Activated T-helper 17 cell treated with anti-CD3 and anti-CD28 coated beads, Interleukin-2, amount 50 U/mL, for 72 hours (primary cell): ENCODE data around the gene PHC2. TPM values are rescaled to one million over a fixed set of nuclear protein-coding genes. Genes with fewer than 3 reads are reported as not detected.

Source experiments
- ATAC-seq: fragments of 150-1000 bp; cut with Tn5 transposase; replicated peaks from 2 replicates; pipeline ENCODE4 v1.10.0; 2021; ENCODE audit warnings: mild to moderate bottlenecking, moderate library complexity
- H3K27ac Mint-ChIP-seq: one replicate; pipeline ENCODE4 v1.8.0; 2022; ENCODE audit warnings: mixed read lengths
- H3K27me3 Mint-ChIP-seq: one replicate; pipeline ENCODE4 v1.8.0; 2022; ENCODE audit warnings: mixed read lengths
- H3K36me3 Mint-ChIP-seq: one replicate; pipeline ENCODE4 v1.8.0; 2022; ENCODE audit warnings: low read depth, mild to moderate bottlenecking, mixed read lengths
- H3K4me1 Mint-ChIP-seq: one replicate; pipeline ENCODE4 v1.8.0; 2022; ENCODE audit warnings: mixed read lengths
- H3K4me3 Mint-ChIP-seq: one replicate; pipeline ENCODE4 v1.8.0; 2022; ENCODE audit warnings: mild to moderate bottlenecking, mixed read lengths
- H3K9me3 Mint-ChIP-seq: one replicate; pipeline ENCODE4 v1.8.0; 2022; ENCODE audit warnings: mixed read lengths
- total RNA-seq, 2 donors: library from RNA; stranded (reverse); gene quantifications; one replicate each; pipeline ENCODE4 v1.2.3, GENCODE V29; 2022

The PHC2 gene
- total RNA-seq = 10 to 100 TPM; 21.4 to 27.3 TPM

DNA sequence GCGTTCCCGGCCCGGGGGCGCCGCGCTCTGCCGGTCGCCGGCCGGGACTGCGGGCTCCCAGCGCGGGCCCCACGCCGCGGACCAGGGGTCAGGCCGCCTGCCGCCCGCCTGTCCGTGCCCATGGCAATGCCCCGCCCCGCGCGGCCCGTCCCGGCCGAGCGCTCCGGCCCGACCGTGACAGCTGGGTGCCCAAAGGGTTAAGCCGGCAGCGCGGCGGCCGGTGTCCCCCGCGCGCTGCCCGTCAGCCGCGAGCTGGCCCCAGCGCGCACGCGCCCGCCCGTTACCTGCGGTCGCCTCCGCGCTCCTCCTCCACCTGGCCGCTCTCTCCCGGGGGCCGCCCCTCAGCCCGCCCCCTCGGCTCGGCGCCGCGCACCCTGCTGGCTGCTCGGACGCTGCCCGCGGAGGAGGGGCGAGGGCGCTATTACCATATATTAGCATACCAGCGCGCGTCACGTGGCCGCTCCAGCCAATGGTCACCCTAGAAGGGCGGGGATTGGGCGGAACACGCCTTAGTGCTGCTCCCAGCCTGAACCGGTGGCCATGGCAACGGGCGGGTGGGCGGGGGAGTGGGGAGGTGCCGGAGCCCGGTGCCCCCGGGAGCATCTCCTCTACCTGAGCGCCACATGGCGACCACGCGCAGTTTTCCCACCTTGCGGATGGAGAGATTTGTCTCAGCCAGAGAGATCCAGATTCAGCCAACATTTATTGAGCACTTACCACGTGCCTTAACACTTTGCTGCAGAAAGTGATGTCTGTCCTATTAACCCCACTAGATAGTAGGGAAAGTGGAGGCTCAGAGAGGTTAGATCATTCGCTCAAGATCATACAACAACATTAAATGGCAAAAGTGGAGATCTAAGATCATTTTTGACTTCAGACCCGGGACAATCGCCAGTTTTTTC, at the start of gene PHC2:
TSS of gene PHC2 (minus strand) at position 404 of the 902 bp plus-strand sequence. CDS start 55,556 bp downstream, outside the sequence.
- Mint-ChIP-seq H3K4me3 (peak within 1 kb of the TSS; percentile 54), H3K4me1 (peaks cover 3% of the 10 kb centered on the region), H3K36me3 (no peaks in the 10 kb centered on the region), H3K27ac (no peak within 1 kb of the TSS), H3K27me3 (no peaks in the 10 kb centered on the region), H3K9me3 (no peaks in the 10 kb centered on the region)
- ATAC-seq = peak; percentile 97

DNA sequence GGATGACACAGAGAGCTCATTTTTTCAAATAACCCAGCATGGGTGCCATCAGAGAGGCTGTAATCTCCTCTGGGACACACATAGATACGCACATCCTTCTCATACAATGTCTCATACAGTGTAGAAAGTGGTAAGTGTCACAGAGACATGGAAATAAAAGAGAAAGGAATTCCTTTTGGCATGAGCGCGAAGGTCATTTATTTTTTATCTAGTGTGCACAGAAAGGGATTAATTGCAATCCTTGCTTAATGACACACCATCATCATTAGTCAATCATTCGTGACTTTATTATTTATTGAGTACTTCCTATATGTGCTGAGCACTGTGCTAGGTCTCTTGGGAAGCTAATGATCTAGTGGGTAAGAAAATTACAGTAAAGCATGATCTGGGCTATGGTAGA, 46.6 kb upstream of the PHC2 start:
- Mint-ChIP-seq H3K4me3 (no peak overlapping the region), H3K36me3 (peaks cover 14% of the 10 kb centered on the region), H3K27ac (no peak overlapping the region), H3K27me3 (no peaks in the 10 kb centered on the region), H3K4me1 (peaks cover 20% of the 10 kb centered on the region), H3K9me3 (no peaks in the 10 kb centered on the region)
- no peak for ATAC-seq

- no peaks in the 10 kb centered on the region for H3K9me3 Mint-ChIP-seq
- no peaks in the 10 kb centered on the region for H3K27me3 Mint-ChIP-seq
- no peak for ATAC-seq
- peak overlapping the region; percentile 83 for H3K27ac Mint-ChIP-seq
- H3K36me3 Mint-ChIP-seq = no peaks in the 10 kb centered on the region
- peak overlapping the region; percentile 86 for H3K4me3 Mint-ChIP-seq
- H3K4me1 Mint-ChIP-seq = peaks cover 30% of the 10 kb centered on the region
These were observed 43.0 kb upstream of the PHC2 start for GRCh38 chr1:33473900-33474299.

GRCh38 chr1:33472269-33472980, 41.5 kb upstream of the PHC2 start, which contains the start of gene ZSCAN20:
Gene ZSCAN20 (plus strand): TSS chr1:33472645. CDS start chr1:33479289, 6,644 bp downstream.
- peak; percentile 97 for ATAC-seq
- Mint-ChIP-seq H3K4me3 (peak within 1 kb of the TSS; percentile 86), H3K36me3 (no peaks in the 10 kb centered on the region), H3K27ac (peak within 1 kb of the TSS; percentile 83), H3K4me1 (peaks cover 24% of the 10 kb centered on the region), H3K27me3 (no peaks in the 10 kb centered on the region), H3K9me3 (no peaks in the 10 kb centered on the region)

DNA sequence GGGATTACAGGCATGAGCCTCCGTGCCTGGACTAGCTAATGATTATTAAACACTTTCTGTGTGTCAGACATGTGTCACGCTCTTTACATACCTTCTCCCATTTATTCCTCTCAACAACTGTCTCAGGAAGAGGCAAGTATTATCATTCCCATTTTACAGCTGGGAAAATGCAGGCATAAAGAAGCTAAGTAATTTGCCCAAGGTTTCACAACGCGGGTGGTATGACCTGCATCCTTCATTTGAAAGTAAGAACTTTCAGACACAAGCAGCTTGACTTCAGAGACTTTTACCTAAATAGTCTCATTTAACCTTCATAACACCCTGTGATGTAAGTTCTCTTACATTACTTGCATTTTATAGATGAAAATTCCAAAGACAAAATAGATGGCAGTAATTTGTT, 40.5 kb upstream of the PHC2 start:
- H3K9me3 Mint-ChIP-seq = no peaks in the 10 kb centered on the region
- peak overlapping the region; percentile 86 for H3K4me3 Mint-ChIP-seq
- H3K36me3 Mint-ChIP-seq = no peaks in the 10 kb centered on the region
- H3K4me1 Mint-ChIP-seq = peaks cover 21% of the 10 kb centered on the region
- H3K27ac Mint-ChIP-seq = peak overlapping the region; percentile 83
- H3K27me3 Mint-ChIP-seq = no peaks in the 10 kb centered on the region
- ATAC-seq = no peak

DNA sequence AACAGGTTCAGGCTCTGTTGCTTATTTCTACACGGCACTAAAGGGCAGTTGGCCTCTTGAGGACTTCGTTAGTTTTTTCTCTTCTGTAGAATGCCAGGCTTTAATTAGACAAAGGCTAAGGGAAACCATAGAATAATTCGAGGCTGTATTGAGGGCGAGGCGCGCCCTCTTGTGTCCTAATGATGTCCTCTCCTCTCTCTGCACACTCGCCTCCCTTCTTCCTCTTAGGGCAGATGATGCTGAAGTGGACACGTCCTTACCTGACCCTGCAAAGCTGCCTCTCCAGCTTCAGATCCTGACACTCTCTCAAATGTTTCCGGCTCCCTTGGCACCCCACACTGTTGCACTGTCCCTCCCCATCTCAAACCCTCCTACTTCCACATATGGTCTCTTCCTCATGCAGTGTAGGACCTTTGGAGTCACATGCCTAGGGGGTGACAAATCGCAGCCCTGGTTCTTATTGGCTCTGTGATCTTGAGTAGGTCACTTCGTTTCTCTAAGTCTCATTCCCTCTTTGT, 39.7 kb upstream of the PHC2 start:
- Mint-ChIP-seq H3K27me3 (no peaks in the 10 kb centered on the region), H3K27ac (no peak overlapping the region), H3K4me3 (peak overlapping the region; percentile 40), H3K36me3 (no peaks in the 10 kb centered on the region), H3K4me1 (peaks cover 21% of the 10 kb centered on the region), H3K9me3 (no peaks in the 10 kb centered on the region)
- ATAC-seq = peak; percentile 57

GRCh38 chr1:33469691-33470090, 38.8 kb upstream of the PHC2 start:
- Mint-ChIP-seq H3K9me3 (no peaks in the 10 kb centered on the region), H3K27me3 (no peaks in the 10 kb centered on the region), H3K4me1 (peaks cover 21% of the 10 kb centered on the region), H3K36me3 (no peaks in the 10 kb centered on the region), H3K4me3 (no peak overlapping the region), H3K27ac (no peak overlapping the region)
- ATAC-seq = no peak

GRCh38 chr1:33468967-33469366, 38.1 kb upstream of the PHC2 start:
- H3K27ac Mint-ChIP-seq = no peak overlapping the region
- H3K27me3 Mint-ChIP-seq = no peaks in the 10 kb centered on the region
- no peaks in the 10 kb centered on the region for H3K9me3 Mint-ChIP-seq
- H3K4me3 Mint-ChIP-seq = no peak overlapping the region
- no peaks in the 10 kb centered on the region for H3K36me3 Mint-ChIP-seq
- no peak for ATAC-seq
- H3K4me1 Mint-ChIP-seq = peaks cover 21% of the 10 kb centered on the region

GRCh38 chr1:33468531-33468930, 37.6 kb upstream of the PHC2 start:
- Mint-ChIP-seq H3K27me3 (no peaks in the 10 kb centered on the region), H3K4me1 (peaks cover 18% of the 10 kb centered on the region), H3K36me3 (no peaks in the 10 kb centered on the region), H3K27ac (no peak overlapping the region), H3K9me3 (no peaks in the 10 kb centered on the region), H3K4me3 (no peak overlapping the region)
- ATAC-seq = no peak

DNA sequence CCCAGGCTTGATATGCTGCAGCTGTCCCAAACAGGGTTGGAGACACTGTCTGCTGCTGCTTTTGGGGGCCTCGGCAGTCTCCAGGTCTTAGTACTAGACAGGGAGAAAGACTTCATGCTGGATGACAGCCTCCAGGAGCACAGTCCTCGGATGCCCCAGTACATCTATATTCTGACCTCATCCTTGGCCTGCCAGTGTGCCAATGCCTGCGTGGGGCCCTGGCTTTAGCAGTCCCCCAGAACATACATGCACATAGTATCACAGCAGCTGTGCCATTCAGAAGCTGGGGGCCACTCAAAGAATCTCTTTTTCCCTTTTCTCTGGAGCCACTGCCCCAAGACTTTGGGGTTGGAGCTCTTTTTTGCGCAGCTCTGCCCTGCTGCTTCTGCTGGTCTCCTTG, 37.1 kb upstream of the PHC2 start:
- Mint-ChIP-seq H3K4me3 (no peak overlapping the region), H3K4me1 (peaks cover 13% of the 10 kb centered on the region), H3K27me3 (no peaks in the 10 kb centered on the region), H3K9me3 (no peaks in the 10 kb centered on the region), H3K36me3 (no peaks in the 10 kb centered on the region), H3K27ac (no peak overlapping the region)
- no peak for ATAC-seq

- H3K27ac Mint-ChIP-seq = no peak overlapping the region
- no peaks in the 10 kb centered on the region for H3K36me3 Mint-ChIP-seq
- no peak overlapping the region for H3K4me3 Mint-ChIP-seq
- no peak for ATAC-seq
- H3K27me3 Mint-ChIP-seq = no peaks in the 10 kb centered on the region
- no peaks in the 10 kb centered on the region for H3K9me3 Mint-ChIP-seq
- peaks cover 5% of the 10 kb centered on the region for H3K4me1 Mint-ChIP-seq
These were observed 35.3 kb upstream of the PHC2 start for GRCh38 chr1:33466159-33466558.

- ATAC-seq = no peak
- no peaks in the 10 kb centered on the region for H3K4me1 Mint-ChIP-seq
- no peaks in the 10 kb centered on the region for H3K27me3 Mint-ChIP-seq
- no peak overlapping the region for H3K4me3 Mint-ChIP-seq
- H3K9me3 Mint-ChIP-seq = no peaks in the 10 kb centered on the region
- H3K27ac Mint-ChIP-seq = no peak overlapping the region
- H3K36me3 Mint-ChIP-seq = no peaks in the 10 kb centered on the region
These were observed 34.4 kb upstream of the PHC2 start for GRCh38 chr1:33465316-33465715.

DNA sequence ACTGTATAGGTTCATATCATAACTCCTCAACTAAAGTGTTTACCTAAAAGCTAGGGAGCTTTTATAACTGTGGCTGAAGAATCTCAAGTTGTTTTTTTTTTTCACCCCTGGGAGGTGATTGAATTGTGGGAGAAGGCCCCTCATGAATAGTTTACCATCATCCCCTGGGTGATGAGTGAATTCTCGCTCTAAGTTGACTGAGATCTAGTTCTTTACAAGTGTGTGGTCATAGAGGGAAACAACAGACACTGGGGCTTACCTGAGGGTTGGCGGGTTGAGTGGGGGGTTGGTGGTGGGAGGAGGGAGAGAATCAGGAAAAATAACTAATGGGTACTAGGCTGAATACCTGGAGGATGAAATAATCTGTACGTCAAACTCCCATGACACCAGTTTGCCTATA, 33.7 kb upstream of the PHC2 start:
- no peak overlapping the region for H3K27ac Mint-ChIP-seq
- no peaks in the 10 kb centered on the region for H3K4me1 Mint-ChIP-seq
- no peaks in the 10 kb centered on the region for H3K36me3 Mint-ChIP-seq
- no peak overlapping the region for H3K4me3 Mint-ChIP-seq
- ATAC-seq = no peak
- H3K27me3 Mint-ChIP-seq = peaks cover 4% of the 10 kb centered on the region
- H3K9me3 Mint-ChIP-seq = no peaks in the 10 kb centered on the region

- H3K27me3 Mint-ChIP-seq = peaks cover 8% of the 10 kb centered on the region
- no peaks in the 10 kb centered on the region for H3K4me1 Mint-ChIP-seq
- no peaks in the 10 kb centered on the region for H3K36me3 Mint-ChIP-seq
- H3K4me3 Mint-ChIP-seq = no peak overlapping the region
- no peak for ATAC-seq
- no peak overlapping the region for H3K27ac Mint-ChIP-seq
- H3K9me3 Mint-ChIP-seq = no peaks in the 10 kb centered on the region
These were observed 31.7 kb upstream of the PHC2 start for GRCh38 chr1:33462405-33463164.
